Umbilical cord (tissue), 2 donors: ENCODE measurements around the gene SLX4. TPM values are rescaled to one million over a fixed set of nuclear protein-coding genes. Genes with fewer than 3 reads are reported as not detected.
A peak's percentile ranks its signal among the peaks of the same experiment; 100 is the strongest.

Experiments used
- DNase-seq: peaks from one replicate; pipeline ENCODE4 v3.0.0-alpha.2; 2015; ENCODE audit warnings: low spot score
- total RNA-seq: library from RNA; depleted of rRNA; stranded (reverse); fragments of >200 nt; gene quantifications from one replicate; pipeline ENCODE4 v1.2.3, GENCODE V29; 2014; ENCODE audit warnings: low replicate concordance; ENCODE audit not compliant: insufficient read depth

The SLX4 gene
- total RNA-seq, 1 donor from 2014 or later, result 4.8 TPM

DNA sequence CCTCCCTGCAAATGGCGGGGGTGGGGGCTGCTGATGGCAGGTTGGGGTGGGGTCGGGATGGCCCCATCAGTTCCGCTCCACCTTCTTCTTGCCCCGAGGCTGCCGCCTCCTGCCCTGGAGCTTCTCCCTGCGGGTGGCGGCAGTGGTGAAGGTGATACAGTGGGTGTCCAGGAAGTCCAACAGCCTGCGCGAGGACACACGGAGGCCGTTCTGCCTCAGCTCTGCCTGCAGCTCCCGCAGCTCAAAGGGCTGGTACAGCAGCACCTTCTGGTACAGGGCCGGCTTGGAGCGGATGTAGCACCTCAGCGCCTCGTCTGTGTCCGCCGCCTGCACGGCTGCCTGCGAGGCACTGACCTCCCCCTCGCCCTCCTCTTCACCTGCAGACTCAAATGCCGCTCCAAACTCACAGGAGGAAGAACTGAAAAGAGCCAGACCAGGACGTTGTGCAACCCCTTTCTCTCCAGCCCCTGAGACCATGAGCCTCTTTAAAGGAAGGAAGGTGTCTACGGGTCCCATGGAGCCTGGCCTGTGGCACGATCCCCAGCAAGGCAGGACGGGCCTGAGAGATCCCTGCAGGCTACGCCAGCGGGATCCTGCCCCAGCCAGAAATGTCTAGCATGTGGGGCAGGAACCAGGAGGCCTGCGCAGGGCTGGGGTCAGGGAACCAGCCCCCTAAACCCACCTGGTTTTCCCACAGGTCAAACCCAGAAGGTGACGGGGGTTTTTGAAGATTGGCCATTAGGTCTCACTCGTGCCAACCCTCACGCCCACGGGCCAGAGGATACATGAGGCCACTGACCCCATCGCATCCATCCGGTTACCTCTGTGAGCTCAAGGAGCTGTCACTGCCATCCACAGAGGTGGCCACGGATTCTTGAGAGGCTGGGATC is 28.9 kb downstream of the SLX4 start:
- no peak for DNase-seq

DNA sequence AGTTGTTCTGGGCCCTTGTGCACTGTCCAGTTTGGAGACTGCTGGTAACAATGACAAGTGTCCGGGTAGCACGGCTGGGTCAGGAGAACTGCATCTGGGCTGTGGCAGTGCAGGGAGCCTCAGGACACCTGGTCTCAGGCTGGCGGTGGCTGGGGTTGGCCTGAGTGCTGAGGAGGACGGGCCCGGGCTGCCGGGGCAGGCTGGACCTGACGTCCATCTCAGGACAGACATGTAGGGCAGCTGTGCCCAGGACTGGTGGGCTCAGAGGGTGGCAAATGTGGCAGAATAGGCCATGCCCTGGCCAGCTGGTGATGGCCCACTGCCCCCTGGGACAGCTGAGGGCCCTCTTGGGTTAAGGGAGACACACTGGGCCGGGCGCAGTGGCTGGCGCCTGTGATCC is 30.0 kb downstream of the SLX4 start:
- no peak for DNase-seq

DNA sequence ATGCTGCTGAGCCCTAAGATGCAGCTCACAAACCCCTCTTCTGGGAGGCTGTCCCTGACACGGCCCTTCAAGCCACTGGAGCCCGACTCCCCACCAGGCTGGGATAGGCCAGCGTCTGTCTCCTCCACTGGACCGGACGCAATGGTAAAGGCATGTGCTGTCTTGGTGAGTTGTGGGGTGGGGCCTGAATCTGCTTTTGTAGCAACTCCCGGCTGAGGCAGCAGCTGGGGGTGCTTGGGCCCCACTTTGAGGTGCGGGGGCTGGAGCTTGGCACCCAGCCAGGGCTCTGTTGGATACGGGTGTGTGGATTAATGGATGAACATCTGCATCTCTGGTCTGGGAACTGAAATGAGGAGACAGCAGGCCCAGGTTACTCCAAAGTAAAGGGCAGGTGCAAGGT is 30.7 kb downstream of the SLX4 start:
- DNase-seq, result peak; percentile 89

DNA sequence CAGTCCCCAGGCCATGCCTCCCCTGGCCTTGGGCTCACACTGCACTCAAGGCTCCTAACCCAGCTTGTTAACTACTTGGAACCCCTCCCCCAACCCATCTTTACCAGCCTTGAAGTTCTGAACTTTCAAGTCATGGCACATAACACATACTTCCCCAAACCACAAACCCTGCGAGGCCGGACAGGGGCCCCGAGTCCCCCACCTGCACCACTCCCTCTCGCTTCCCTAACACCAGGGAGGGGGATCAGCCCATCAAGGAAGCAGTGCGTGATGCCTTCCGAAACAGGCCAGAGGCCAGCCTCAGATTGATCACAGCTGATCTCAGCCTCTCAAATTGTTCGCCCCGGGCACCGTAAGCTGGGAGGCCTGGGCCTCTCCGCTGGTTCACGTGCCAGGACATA is 31.2 kb downstream of the SLX4 start:
- peak; percentile 63 for DNase-seq

DNA sequence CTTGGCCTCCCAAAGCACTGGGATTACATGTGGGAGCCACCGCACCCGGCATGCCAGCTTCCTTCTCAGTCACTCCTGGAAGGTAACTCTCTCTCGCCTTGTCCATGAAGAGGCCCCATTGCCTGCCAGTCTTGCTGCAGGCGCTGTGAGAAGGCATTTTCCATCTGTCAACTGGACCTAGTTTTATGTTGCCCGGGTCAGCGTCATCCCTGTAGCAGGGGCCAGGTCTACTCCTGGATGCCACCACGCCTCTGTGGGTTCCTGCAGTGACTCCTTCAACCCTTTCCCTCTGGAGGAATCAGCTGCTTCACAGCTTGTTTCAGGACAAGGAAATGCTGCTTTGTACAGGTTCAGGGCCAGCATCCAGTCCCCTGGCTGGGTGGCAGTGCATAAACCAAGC is 31.6 kb downstream of the SLX4 start:
- no peak for DNase-seq

DNA sequence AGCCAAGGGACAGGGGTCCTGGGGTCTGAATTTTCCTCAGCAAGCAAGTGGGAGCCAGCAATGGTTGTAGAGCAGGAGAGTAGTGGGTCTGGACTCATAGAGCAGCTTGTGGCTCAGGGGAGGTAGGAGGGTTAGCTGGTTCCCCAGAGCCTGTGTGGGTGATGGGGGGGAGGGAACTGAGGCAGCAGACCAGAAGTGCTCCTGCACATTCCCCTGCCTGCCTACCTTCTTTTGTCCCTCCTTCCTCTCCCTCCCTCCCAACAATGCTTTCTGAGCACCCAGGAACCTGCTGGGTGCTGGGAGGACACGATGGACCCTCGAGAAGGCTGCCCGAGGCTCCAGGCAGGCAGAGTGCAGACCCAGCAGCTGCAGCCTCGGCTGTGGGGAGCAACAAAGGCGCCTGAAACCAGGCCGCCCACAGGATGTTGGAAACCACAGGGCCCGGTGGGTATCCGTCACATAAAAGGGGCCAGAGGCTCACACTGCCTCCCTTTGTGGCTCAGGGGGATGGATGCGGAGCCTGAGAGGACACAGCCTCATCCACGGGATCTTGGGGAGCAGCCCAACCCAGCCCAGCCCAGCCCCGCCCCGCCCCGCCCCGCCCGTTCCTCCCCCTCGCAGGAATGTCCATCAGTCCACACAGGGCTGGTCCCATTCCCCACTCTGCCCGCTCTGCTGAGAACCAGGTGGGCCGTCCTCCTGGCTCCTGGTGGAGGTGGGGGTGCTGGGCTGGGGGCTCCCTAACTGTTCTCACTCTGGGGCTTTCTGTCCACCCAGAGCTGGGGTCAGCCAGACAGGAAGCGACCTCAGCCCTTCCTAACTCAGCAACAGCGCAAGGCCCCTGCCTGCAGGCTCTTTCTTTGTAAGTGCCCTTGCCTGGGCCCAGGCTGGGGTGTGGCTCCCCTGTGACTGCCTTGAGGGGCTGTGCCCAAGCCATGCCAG is 32.5 kb downstream of the SLX4 start:
- DNase-seq, result no peak

DNA sequence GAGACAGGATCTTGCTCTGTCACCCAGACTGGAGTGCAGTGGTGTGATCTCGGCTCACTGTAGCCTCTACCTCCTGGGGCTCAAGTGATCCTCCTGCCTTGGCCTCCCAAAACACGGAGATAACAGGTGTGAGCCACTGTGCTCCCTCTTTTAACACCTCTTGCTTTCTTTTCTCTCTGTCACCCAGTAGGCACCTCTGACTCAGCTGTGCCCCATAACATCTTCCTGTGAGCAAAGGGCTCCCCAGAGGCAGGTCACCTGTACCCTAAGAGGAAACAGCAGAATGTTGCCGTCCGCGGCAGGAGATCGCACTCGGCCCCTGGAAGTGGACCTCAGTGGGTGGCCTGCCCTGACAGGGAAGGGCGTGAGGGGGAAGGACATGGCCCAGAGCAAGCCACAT is 33.3 kb downstream of the SLX4 start:
- DNase-seq, result no peak

DNA sequence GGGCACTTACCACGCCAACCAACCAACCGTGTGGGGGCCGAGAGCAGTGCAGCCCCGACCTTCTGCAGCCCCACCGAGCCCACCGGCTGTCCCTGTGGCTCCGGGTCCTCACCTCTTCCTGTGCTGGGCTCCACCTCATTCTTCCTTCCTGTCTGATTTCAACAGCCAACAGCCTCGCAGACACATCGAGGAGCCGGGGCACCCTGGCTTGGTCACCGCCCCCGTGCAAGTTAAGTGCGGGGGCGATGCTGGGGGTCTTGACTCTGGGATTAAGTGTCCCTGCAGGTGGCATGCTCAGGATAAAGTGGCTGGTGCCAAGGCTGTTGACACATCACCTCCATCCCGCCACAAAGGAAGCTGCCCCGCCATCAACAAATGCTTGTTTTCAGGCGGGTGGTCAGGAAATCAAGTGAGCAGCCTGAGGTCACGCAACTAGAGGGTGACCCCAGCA is 34.1 kb downstream of the SLX4 start, which contains the start of gene NLRC3:
Gene NLRC3 (minus strand): TSS at position 102 of the 451 bp plus-strand sequence. CDS start 12,367 bp downstream, outside the sequence.
- DNase-seq, result no peak

DNA sequence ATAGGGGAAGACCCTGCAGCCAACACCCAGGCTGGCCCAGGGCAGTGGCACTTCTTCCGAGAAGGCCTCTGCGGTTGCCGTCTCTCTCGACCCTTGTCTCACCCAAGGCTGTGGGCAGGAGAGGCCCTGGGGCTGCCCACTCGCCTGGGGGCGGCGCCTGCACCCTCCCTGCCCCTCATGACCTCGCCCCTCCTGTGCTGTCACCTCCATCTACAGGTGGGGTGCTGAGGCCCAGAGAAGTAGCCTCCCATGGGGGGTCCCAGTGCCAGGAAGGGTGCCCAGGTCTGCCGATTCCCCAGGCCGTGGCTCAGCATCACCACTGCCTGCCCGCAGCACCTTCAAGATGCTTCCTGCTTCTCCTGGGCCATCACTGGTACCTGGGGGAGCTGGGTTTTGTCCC is 35.2 kb downstream of the SLX4 start:
- DNase-seq, result no peak

DNA sequence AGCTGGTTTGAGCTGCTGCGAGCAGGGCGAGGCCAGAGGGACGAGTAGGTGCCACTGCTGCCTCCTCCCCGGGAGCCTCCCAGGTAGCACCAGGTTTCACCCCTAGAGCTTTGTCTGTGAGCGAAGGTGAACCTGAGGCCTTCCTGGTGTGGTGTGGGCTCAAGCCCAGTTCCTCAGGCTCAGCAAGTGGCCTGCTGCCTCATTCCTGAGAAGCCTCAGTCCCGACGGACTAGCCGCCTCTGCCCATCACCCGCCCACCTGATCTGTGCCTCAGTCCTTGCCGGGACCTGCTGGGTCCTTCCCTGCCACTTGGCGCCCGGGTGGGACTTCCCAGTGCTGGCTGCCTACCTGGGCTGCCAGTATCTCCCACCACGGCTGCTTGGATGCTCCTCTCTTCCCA is 35.9 kb downstream of the SLX4 start:
- no peak for DNase-seq

DNA sequence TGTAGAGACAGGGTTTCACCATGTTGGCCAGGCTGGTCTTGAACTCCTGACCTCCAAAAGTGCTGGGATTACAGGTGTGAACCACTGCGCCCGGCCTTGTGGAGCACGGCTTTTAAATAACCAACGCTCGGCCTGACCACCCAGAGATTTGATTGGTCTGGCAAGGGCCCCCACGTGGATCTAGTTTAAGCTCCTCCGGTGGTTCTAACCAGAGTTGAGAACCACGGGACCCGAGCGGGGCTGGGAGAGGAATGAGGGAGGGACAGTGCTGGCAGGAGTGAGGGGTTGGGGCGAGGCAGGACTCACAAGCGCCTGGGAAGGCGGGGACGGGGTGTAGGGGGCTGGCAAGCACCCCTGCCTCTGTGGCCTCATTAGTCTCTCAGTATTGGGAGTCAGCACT is 37.2 kb downstream of the SLX4 start:
- no peak for DNase-seq

DNA sequence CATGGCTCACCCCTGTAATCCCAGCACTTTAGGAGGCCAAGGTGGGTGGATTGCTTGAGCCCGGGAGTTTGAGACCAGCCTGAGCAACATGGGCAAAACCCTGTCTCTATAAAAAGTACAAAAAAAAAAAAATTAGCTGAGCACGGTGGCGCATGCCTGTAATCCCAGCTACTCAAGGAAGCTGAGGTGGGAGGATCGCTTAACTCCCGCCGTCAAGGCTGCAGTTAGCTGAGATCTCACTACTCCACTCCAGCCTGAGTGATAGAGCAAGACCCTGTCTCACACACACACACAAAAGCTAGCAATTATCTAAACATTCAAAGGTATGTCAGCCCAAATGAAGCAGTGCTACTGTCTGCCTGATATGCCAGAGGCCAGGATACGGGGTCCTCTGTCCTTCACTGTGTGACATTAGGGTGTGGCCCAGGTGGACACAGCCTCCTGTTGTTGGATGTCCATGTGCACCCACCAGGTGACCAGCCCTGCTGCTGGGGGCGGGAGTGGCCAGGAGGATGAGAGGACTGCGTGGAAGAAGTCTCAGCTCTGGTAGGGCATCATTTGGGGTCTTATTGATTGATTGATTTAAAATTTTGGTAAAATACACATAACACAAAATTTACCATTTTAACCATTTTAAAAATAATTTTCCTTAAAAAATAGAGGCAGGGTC is 38.1 kb downstream of the SLX4 start:
- DNase-seq, result no peak

DNA sequence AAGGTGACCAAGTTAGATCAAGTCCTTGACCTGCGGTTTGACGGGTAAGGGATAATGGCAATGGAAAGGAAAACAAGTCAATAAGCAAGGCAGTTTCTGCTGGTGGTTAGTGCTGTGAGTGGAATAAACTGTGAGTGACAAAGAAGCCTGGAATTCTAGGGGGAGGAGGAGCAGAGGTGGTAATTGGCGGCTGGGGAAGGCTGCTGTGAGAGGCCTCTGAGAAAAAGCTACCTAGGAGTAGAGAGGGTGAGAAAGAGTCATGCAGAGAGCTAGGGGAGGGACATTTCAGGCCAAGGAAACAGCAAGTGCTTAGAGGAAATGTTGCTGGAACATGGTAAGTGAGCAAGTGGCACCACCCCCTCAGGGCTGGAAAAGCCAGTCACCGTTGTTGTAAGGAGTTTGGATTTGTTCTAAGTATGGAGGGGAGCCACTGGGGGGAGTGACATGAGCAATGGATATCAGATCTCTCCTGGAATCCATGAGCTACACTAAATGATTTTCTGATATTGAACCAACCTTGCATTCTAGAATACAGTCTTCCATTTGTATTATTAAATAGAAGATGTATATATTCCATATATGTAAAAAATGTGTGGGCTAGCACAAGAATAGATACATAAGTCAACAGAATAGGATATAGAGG is 40.9 kb downstream of the SLX4 start:
- DNase-seq, result no peak

DNA sequence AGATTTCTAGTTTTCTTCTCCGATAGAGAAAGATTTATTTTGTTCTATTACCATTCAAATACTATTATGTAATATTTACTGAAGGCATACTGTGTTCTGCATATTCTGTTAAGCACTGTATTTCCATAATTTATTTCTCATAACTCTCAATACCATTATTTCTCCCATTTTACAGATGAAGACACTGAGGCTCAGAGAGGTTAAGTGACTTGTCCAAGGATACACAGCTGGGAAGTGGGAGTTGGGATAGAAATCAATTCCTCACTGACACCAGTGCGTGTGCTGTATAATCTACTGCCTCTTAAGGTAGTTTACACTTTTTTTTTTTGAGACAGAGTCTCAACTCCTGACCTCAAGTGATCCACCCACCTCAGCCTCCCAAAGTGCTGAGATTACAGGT is 41.6 kb downstream of the SLX4 start:
- no peak for DNase-seq

DNA sequence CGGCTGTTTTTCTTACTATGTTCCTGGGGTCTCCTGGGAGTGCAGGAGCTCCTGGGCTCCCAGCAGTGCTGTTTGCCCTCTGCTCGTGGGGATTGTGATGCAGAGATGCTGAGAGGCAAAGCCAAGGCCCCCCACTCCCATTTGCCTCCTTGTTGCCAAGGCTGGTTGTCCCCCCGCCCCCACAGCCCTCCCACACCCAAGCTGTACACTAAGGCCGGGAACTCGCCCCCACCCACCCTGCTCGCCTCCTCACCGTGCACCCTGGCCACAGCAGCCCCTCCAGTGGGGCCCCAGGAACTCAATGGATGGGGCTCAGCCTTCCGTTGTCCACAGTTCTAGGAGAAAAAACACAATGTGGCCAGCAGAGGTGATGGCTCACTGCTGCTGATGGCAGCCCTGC is 44.4 kb downstream of the SLX4 start:
- no peak for DNase-seq

DNA sequence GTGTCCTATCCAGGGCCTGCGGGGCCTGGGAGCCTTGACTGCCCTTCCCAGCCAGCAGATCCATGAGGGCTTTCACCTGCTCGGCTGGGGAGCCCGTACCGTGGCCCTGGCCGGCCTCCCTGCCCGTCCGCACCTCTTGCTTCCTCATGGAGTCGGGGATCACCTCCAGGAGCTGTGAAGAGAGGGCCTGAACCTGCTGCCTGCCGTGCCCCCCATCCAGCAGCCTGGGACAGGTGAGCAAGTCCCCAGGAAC is 46.6 kb downstream of the SLX4 start:
- DNase-seq, result no peak

DNA sequence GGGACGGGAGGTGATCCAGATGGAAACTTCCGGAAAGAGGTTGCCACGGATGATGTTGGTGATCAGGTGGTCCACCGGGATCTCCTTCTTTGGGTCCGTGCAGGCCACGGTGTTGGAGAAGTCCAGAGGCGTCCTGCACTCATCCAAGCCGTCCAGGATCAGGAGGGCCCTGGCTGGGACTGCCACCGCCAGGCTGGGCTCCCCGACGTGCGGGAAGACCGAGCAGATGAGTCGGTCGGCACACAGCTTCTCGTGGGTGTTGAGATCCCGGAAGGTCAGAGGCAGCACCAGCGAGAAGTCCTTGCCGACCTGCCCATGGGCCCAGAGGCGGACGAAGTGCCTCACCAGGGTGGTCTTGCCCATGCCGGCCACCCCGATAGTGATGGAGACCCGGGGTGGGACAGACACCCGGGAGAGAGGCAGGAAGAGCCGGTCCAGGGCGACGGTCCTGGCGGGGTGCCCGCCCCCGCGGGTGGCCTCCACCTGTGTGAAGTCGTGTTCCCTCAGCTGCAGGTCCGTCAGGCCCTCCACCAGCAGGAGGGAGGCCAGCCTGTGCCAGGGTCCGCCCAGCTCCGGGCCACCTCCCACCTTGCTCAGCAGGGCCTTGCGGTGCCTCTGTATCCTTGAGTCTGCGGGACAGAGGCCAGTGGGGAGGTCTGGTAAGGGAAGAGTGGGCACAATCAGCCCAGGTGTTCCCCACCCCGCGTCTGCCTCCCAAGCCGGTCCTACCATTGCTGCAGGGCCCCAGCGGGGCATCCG is 47.1 kb downstream of the SLX4 start:
- no peak for DNase-seq

DNA sequence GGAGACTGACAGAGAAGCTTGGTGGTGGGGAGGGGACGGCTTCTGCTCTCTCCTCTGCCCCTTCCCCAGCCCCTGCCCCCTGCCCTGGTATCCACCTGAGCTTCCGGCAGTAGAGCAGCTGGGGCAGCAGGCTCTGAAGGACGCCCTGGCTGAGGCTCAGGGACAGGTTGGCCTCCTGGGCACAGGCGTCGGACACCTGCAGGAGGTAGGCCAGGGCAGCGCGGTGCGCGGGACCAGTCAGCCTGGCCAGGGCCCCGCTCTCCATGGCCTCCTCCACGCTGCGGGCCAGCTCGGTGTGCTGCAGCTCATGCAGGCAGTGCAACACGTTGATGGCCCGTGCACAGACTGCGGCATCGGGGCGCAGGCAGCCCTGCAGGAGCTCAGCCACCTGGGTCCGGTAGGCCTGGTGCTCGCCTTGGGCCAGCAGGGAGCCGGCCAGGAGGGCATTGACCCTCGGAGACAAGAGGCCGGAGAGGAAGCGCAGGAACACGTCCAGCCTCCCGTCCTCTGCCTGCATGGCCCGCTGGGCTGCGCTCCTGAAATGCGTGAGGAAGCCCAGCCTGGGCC is 48.4 kb downstream of the SLX4 start:
- no peak for DNase-seq

DNA sequence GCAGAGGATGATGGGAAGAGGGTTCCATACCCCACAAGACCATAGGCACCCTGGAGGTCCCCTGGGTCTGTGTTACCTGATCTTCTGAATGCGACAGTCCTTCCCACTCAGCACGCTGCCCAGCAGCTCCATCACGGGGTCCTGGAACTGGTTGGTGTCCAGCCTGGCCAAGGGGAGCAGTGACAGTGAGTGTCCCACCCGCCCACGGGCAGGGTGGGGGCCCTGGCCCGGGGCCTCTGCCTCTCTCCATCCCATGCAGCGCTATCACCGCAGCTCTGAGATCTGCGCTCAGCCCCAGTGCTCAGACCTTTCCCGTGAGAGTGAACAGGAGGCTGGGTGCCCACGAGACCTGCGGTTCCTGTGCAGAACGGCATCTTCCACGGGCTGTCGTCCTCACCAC is 49.8 kb downstream of the SLX4 start:
- no peak for DNase-seq

DNA sequence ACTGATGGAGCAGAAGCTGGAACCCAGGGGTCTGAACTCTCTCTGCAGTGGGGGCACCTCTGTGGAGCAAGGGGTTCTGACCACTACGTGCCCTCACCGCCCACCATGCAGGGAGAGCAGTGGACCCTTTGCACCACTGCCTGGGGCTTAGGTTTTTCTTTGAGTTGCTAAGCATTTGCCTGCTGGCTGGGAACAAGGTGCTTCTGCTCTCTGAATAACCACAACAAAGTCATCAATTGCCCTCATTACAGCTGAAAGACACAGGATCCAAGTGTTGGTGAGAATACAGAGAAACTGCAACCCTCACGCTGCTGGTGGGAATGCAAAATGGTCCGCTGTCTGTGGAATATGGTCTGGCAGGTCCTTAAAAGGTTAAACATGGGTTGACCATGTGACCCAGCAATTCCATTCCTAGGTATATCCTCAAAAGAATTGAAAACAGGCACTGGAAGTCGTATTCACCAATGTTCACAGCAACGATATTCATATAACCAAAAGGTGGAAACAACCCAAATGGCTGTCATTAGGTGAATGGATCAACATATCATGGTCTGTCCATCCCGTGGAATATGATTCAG is 57.0 kb downstream of the SLX4 start:
- DNase-seq, result no peak
